Activated effector memory CD4-positive, alpha-beta T cell treated with Interleukin-2 at 50 U/mL for 16 hours (primary cell): ENCODE results near the gene PLOD2.
"Not testable (repeated sequence)": the region's sequence is repeated elsewhere in the genome, so short reads cannot be mapped to it uniquely, and the experiment has no call there.

Experiments used
- DNase-seq: peaks from one replicate; pipeline ENCODE4 v3.0.0-alpha.2; 2020

Gene PLOD2

GRCh38 chr3:146134348-146135117, 26.5 kb downstream of the PLOD2 start:
- DNase-seq, result no peak

DNA sequence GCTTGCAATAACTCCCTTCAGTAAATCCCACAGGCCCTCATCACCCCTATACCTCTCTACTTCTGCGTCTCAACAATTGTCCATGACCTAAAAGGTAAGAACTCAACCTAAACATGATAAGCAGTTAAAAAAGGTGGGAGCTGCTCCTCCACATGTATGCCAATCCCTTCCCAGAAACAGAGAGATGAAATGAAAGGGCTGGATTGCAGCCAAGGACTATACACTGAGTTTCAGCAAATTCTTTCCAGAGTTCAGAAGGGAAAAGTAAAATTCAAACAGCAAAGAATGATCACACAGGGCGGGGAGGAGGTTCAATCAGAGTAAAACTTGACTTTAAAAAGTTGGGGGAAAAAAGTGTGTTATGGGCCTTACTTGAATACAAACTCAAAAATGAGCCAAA, 27.5 kb downstream of the PLOD2 start:
- no peak for DNase-seq

DNA sequence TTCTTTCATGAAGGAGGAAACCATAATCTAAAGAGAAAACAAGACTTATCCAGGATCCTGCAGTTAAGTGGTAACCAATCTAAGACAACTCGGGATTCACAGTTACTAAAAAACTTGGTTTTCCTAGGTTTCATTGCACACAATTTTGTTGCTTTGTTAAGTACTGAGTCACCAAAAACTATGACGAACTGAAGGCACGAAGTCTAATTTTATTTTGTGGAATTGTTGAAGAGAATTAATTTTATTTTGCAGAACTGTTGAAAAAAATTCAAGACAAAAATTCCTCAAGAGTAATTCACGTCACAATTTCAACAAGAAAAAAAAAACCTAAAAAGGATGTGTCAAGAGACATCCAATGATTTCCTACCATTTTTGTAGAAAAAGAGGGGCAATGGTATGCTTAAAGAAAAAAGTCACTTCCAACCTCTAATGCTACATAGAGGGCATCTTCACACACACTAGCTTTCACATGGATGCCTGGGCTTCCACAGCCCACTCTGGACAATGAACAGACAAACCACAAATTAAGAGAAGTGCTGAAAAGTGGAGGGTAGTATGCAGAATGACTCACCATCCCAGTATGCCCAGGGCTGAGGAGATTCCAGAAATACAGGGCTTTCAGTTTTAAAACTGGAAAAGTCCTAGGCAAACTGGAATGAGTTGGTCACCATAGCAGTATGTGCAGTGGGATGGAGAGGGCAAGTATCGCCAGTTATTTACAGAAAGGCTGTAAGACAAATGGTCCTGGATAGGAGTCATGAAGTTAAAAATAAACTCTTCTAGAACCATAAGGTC, 29.2 kb downstream of the PLOD2 start:
- DNase-seq, result no peak

GRCh38 chr3:146130881-146131371, 30.1 kb downstream of the PLOD2 start:
- DNase-seq, result no peak

GRCh38 chr3:146129750-146130149, 31.2 kb downstream of the PLOD2 start:
- DNase-seq, result no peak

DNA sequence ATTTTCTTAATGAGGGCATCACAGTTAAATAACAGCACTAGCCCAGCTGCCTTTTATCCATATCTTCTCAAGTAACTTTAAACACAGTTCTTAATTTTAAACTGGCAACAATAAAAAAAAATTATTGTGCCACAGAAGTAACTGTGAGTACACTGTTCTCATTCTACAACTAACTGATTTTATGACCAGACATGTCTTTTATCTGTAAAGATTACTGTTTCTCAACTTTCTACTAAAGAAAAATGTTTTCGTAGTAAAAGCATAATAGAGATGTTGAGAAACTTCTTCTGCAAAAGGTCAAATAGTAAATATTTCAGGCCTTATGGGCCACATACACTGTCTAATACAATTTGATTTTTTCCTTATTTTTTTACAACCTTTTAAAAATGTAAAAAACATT, 32.0 kb downstream of the PLOD2 start:
- no peak for DNase-seq

DNA sequence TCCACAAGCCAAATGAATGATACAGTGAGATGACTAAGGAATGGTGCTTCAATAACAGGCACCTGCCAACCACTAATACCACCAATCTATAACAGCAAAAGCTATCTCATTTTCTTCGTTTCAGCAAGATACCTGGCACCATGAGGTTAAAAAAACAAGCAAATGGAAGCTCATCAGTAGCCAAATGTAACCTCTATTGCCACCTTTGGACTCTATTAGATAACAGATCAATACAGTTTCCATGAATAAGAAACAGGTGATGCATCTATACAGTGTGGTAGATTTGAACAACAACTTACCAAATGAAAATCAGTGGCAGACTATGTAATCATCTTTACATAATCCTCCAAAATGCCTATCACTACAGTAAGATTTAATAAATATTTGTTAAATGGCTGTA, 32.8 kb downstream of the PLOD2 start:
- no peak for DNase-seq

GRCh38 chr3:146125951-146126350, 35.0 kb downstream of the PLOD2 start:
- DNase-seq, result no peak

- DNase-seq, result no peak
Observed at GRCh38 chr3:146124126-146124801, 36.7 kb downstream of the PLOD2 start.

GRCh38 chr3:146117406-146118285, 43.3 kb downstream of the PLOD2 start:
- DNase-seq, result no peak

GRCh38 chr3:146115619-146116018, 45.4 kb downstream of the PLOD2 start:
- DNase-seq, result no peak

DNA sequence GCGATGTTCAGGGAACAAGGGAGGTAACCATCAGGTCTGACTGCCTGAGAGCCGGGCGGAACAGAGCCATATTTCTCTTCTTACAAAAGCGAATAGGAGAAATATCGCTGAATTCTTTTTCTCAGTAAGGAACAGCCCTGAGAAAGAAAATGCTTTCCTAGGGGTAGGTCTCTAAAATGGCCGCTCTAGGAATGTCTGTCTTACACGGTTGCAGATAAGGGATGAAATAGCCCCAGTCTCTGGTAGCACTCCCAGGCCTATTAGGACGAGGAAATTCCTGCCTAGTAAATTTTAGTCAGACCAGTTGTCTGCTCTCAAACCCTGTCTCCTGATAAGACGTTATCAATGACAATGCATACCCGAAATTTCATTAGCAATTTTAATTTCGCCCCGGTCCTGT, 47.2 kb downstream of the PLOD2 start:
- not testable (repeated sequence) for DNase-seq

DNA sequence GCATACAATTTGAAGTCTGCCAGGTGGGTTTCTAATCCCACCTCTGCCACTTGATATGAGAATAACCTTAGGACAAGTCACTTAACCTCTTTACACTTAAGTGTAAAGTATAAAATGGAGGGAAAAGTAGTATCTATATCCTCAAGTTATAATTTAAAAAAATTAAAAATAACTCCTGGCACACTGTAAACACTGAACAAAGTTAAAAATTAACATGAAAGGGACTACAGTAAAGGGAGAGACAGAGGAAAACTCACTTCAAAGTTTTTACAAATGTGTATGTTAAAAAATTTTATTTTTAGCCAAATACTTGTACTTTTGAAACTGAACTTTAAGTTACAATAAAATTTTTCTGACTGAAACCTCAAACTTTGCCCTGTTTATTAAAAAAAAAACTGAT, 49.6 kb downstream of the PLOD2 start:
- DNase-seq, result no peak

DNA sequence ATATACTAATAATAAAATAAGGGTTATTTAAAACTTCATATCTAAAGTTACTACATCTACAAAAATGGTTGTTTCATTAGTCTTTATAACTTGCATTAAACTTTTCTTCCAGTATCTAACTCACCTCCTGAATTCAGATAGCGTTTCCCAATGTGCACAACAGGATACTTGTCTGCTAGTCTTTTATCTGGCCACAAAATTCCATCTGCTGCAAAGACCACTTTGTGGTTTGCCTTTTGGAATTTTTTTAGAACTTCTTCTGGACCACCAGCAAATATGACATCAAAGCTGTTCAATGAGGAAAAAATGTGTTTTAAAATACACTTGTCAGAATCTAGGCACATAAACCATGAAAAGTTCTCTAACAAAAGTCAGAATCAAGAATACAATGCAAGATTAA, 50.8 kb downstream of the PLOD2 start:
- no peak for DNase-seq

DNA sequence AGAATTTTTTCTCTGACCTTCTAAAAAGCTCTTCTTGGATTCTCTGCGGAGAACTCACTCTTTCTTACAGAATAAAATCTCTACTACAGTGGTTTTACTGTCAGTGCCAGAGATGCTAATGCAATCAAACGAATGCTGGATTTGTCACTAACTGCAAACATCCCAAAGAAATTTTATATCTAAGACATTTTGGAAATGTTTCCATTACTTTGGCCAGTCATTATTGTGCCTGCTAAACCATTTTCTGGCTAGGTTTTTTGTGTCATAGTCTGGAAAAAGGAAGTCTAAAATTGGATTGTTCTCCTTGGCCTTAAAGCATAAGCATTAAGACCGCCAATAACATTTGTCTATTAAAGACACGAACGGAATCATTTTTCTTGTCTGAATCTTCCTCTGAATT, 54.0 kb downstream of the PLOD2 start:
- no peak for DNase-seq

DNA sequence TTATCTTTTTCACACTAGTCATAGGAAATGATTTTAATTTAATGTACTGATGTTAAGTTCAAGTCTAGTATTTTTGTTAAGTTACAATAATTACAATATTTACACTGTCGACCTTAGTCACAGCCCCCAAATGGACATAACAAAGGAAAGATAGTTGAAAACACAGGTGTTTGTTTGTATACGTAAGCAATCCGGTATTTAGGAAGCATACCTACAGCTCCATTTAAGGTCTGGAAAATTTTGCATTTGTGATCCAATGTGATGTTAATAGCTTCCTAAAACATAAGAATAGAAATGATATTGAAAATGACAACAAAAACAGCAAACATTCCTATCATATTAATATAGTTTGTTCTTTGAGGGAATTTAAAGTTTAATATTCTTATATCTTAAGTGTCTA, 56.9 kb downstream of the PLOD2 start:
- DNase-seq, result no peak

- no peak for DNase-seq
Observed at GRCh38 chr3:146102885-146103284, 58.1 kb downstream of the PLOD2 start.

GRCh38 chr3:146101538-146101937, 59.4 kb downstream of the PLOD2 start:
- no peak for DNase-seq

GRCh38 chr3:146100825-146101444, 60.0 kb downstream of the PLOD2 start:
- DNase-seq, result no peak

DNA sequence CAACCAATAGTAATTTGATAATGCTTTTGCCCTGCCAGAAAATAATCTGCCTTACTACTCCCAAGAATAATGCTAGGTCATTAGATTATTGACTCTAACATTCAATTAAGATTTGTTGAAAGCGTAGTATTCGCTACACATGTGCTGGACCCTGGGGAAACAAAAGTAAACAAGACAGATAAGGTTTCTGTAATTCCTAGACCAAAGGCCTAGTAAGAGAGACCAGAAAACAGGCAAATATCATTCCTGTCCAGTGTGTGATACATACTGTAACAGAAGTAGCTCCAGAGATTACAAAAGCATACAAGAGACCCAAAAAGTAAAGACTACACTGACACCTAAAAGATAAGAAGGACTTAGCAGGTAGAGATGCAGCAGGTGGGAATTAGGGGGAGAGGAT, 60.8 kb downstream of the PLOD2 start:
- no peak for DNase-seq

DNA sequence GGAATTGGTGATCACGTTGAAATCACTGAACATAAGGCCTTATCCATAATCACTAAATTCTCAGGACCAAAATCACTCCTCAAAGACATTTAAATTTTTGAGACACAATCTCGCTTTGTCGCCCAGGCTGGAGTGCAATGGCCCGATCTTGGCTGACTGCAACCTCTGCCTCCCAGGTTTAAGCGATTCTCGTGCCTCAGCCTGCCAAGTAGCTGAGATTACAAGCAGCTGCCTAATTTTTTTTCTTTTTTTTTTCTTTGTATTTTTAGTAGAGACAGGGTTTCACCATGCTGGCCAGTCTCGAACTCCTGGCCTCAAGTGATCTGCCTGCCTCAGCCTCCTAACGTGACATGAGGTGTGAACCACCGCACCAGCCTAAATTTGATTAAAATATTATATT, 61.7 kb downstream of the PLOD2 start:
- DNase-seq, result no peak

DNA sequence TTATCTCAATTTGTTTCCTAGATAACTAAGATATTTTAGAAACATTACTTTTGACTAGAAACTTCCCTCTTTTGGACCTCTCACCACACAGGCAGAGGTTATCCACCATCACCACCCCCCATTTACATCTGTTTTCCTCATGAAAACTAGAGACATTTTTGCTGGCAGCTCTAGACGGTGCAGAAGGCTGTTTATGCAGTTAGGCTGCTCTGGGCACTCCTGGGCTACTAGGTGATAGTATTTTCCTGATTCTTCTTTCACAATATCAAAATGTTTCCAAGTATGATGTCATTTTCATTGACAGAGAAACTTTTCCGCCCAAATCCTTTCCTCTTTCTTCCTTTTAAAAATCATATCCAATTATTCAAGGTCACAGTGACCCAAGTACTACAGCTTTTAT, 67.1 kb downstream of the PLOD2 start:
- DNase-seq, result no peak
